Tibial nerve (tissue), 3 donors: ENCODE data around the gene MARK2.

Experiments
- CTCF ChIP-seq, 5 experiments: fragments of 200-600 bp in 3 of 5; fragments of 450-650 bp in 2 of 5; sonication (generic) in 3 of 5; IDR thresholded peaks; one replicate each; pipeline ENCODE4 v1.5.1; 2016 to 2019; ENCODE audit warnings: antibody characterized with exemption in 5 of 5, mild to moderate bottlenecking in 3 of 5, moderate library complexity in 2 of 5
- POLR2A ChIP-seq, 2 donors: fragments of 450-650 bp; IDR thresholded peaks; one replicate each; pipeline ENCODE4 v1.6.1; 2017; ENCODE audit warnings: antibody characterized with exemption in 2 of 2, mild to moderate bottlenecking in 2 of 2, moderate library complexity in 2 of 2

- TF ChIP-seq CTCF (IDR thresholded peaks at IDR 0.05) (no peak), POLR2A (IDR thresholded peaks at IDR 0.05) (no peak)
Observed at GRCh38 chr11:63908631-63909401, 69.9 kb downstream of the MARK2 start.
